GM23338 (cell line): Measurements from ENCODE around the gene TTLL13. TPM values are rescaled to one million over a fixed set of nuclear protein-coding genes. Genes with fewer than 3 reads are reported as not detected.
"Not testable (repeated sequence)": the region's sequence is repeated elsewhere in the genome, so short reads cannot be mapped to it uniquely, and the experiment has no call there.

Experiments
- ATAC-seq: fragments of 200-7000 bp; cut with Tn5 transposase; 3 replicates; pipeline ENCODE4 v1.9.1; 2020
- DNase-seq: peaks from one replicate; pipeline ENCODE4 v3.0.0-alpha.2; 2015; ENCODE audit warnings: low spot score
- H2AFZ ChIP-seq: fragments of 200-600 bp; sonication (generic); 2 replicates; pipeline ENCODE4 v1.8.0; 2016; ENCODE audit warnings: antibody characterized with exemption, mild to moderate bottlenecking, moderate library complexity
- H3F3A ChIP-seq: fragments of 200-600 bp; sonication (generic); replicated peaks from 2 replicates; pipeline ENCODE4 v1.8.0; 2017; ENCODE audit warnings: antibody characterized with exemption, mixed run types, low read depth
- H3K27ac ChIP-seq: fragments of 200-600 bp; sonication (generic); 2 replicates; pipeline ENCODE4 v1.6.1; 2016; ENCODE audit warnings: low read depth
- H3K27me3 ChIP-seq: fragments of 200-600 bp; sonication (generic); 2 replicates; pipeline ENCODE4 v1.8.0; 2016; ENCODE audit warnings: mild to moderate bottlenecking, mixed run types, moderate library complexity; ENCODE audit not compliant: insufficient read depth
- H3K36me3 ChIP-seq: fragments of 200-600 bp; sonication (generic); 2 replicates; pipeline ENCODE4 v1.8.0; 2016; ENCODE audit warnings: mild to moderate bottlenecking; ENCODE audit not compliant: insufficient read depth
- H3K4me1 ChIP-seq: fragments of 200-600 bp; sonication (generic); 2 replicates; pipeline ENCODE4 v1.8.0; 2016; ENCODE audit warnings: mild to moderate bottlenecking, moderate library complexity; ENCODE audit not compliant: insufficient read depth
- H3K4me2 ChIP-seq: fragments of 200-600 bp; sonication (generic); 2 replicates; pipeline ENCODE4 v1.7.1; 2017; ENCODE audit warnings: mixed run types
- H3K4me3 ChIP-seq: fragments of 200-600 bp; sonication (generic); 2 replicates; pipeline ENCODE4 v1.6.1; 2016; ENCODE audit warnings: mixed run types
- H3K79me2 ChIP-seq: fragments of 200-600 bp; sonication (generic); replicated peaks from 2 replicates; pipeline ENCODE4 v1.8.0; 2017; ENCODE audit warnings: mild to moderate bottlenecking; ENCODE audit not compliant: insufficient read depth
- H3K9me2 ChIP-seq: fragments of 200-600 bp; sonication (generic); 2 replicates; pipeline ENCODE4 v1.8.0; 2017; ENCODE audit not compliant: insufficient read depth
- H4K20me1 ChIP-seq: fragments of 200-600 bp; sonication (generic); replicated peaks from 2 replicates; pipeline ENCODE4 v1.8.0; 2017; ENCODE audit warnings: mild to moderate bottlenecking; ENCODE audit not compliant: insufficient read depth
- H3K27ac Mint-ChIP-seq: 2 replicates; pipeline ENCODE4 v1.8.0; 2020; ENCODE audit warnings: inconsistent platforms, mild to moderate bottlenecking, moderate library complexity, mixed read lengths
- H3K27me3 Mint-ChIP-seq: 3 replicates; pipeline ENCODE4 v1.8.0; 2022; ENCODE audit warnings: low read depth, mild to moderate bottlenecking, moderate library complexity, mixed read lengths, inconsistent platforms; ENCODE audit not compliant: insufficient read depth, poor library complexity
- H3K36me3 Mint-ChIP-seq: 3 replicates; pipeline ENCODE4 v1.8.0; 2021; ENCODE audit warnings: low read depth, mild to moderate bottlenecking, inconsistent platforms, moderate library complexity, mixed read lengths
- H3K4me1 Mint-ChIP-seq: 3 replicates; pipeline ENCODE4 v1.8.0; 2020; ENCODE audit warnings: mild to moderate bottlenecking, inconsistent platforms, mixed read lengths
- H3K4me3 Mint-ChIP-seq: 3 replicates; pipeline ENCODE4 v1.8.0; 2021; ENCODE audit warnings: moderate library complexity, mild to moderate bottlenecking, inconsistent platforms, mixed read lengths
- H3K9me3 Mint-ChIP-seq: 3 replicates; pipeline ENCODE4 v1.8.0; 2020; ENCODE audit warnings: moderate library complexity, mild to moderate bottlenecking, inconsistent platforms, mixed read lengths
- CTCF ChIP-seq, 2 experiments: fragments of 200-600 bp in 1 of 2; sonication (generic) in 1 of 2; conservative IDR thresholded peaks; 2 replicates each; pipeline versions ENCODE4 v1.5.1 to v1.6.1; 2016 to 2017; ENCODE audit warnings: antibody characterized with exemption in 2 of 2, low read depth in 2 of 2, mild to moderate bottlenecking in 2 of 2, moderate library complexity in 1 of 2
- ZNF462 ChIP-seq: fragments of 250-450 bp; sonication (Bioruptor Pico); IDR thresholded peaks from 2 replicates; pipeline ENCODE4 v1.5.0; 2020; ENCODE audit warnings: mild to moderate bottlenecking, moderate library complexity
- polyA plus RNA-seq: library from polyadenylated mRNA; unstranded; fragments of >200 nt; fragmentation: Nextera tagmentation; extraction: Ambion mirVana; gene quantifications from 2 replicates; pipeline ENCODE4 v1.2.1, GENCODE V29; 2016
- total RNA-seq: library from RNA; depleted of rRNA; stranded (reverse); fragments of >200 nt; shearing (Covaris generic); gene quantifications from 2 replicates; pipeline ENCODE4 v1.2.3, GENCODE V29; 2014

The TTLL13 gene
- total and polyA plus RNA-seq, 2 experiments from 2014 or later = not detected

- no peak for TF ChIP-seq ZNF462 (CRISPR knock-in tag)
- no peak for TF ChIP-seq CTCF (conservative IDR thresholded peaks at IDR 0.05; ENCODE audit: low read depth in 2 of 2)
Observed at GRCh38 chr15:90259524-90259923, 10.2 kb downstream of the TTLL13 start (continued).

GRCh38 chr15:90260731-90261130 lies 11.4 kb downstream of the TTLL13 start:
- not testable (repeated sequence) for H3K27ac ChIP-seq, H3K27me3 Mint-ChIP-seq, H3K4me3 ChIP-seq, H3K36me3 ChIP-seq, H3K36me3 Mint-ChIP-seq, H3K4me3 Mint-ChIP-seq, H3K9me3 Mint-ChIP-seq, H3K79me2 ChIP-seq, H3K27me3 ChIP-seq, H2AFZ ChIP-seq, ATAC-seq, H3F3A ChIP-seq, H3K4me2 ChIP-seq, H3K27ac Mint-ChIP-seq, DNase-seq, H3K9me2 ChIP-seq, H3K4me1 ChIP-seq, H3K4me1 Mint-ChIP-seq, H4K20me1 ChIP-seq
